Endothelial cell of umbilical vein (primary cell): Measurements from ENCODE around the gene ST6GAL2. TPM values are rescaled to one million over a fixed set of nuclear protein-coding genes. Genes with fewer than 3 reads are reported as not detected.

Experiments used
- BruUV-seq: library from RNA; stranded (reverse); fragments of 400-500 nt; replicated peaks from 2 replicates; lab custom pipeline; 2021; lab: Mats Ljungman, UMichigan
- CTCF ChIA-PET: fragments of 300-600, 350-600 bp; sonication (Branson Sonifier 250); formaldehyde crosslinking; loops from one replicate; lab custom pipeline; 2021; ENCODE audit warnings: antibody characterized with exemption, inconsistent platforms; lab: Charles Lee
- POLR2A ChIA-PET: fragments of 300-600, 350-600 bp; sonication (Branson Sonifier 250); formaldehyde crosslinking; loops from one replicate; lab custom pipeline; 2021; ENCODE audit warnings: antibody characterized with exemption, inconsistent platforms; lab: Charles Lee
- DNase-seq: peaks from one replicate; pipeline ENCODE4 v3.0.0-alpha.2; 2011; ENCODE audit warnings: low read depth, low spot score
- FAIRE-seq: peaks from 2 replicates; lab custom pipeline; 2011; peaks lifted over from hg19 to GRCh38; lab: Jason Lieb, UNC
- H2AFZ ChIP-seq: 2 replicates; pipeline ENCODE4 v1.6.0; 2012; ENCODE audit warnings: low read depth, low read length, control low read depth, inconsistent platforms
- H3K27ac ChIP-seq: 2 replicates; pipeline ENCODE4 v1.5.1; 2011; ENCODE audit warnings: low read depth, mild to moderate bottlenecking, control low read depth, low read length, moderate library complexity; ENCODE audit not compliant: insufficient read depth
- H3K27me3 ChIP-seq, 2 experiments: 2 replicates each; pipeline versions ENCODE4 v1.6.0 to v1.6.1; 2011; ENCODE audit warnings: low read length in 2 of 2, mixed read lengths in 1 of 2; ENCODE audit not compliant: control insufficient read depth in 2 of 2, insufficient read depth in 2 of 2
- H3K36me3 ChIP-seq, 2 experiments: 2 replicates in 1 of 2; 3 replicates in 1 of 2; pipeline ENCODE4 v1.5.1; 2011; ENCODE audit warnings: low read length in 2 of 2, mild to moderate bottlenecking in 1 of 2, moderate library complexity in 1 of 2; ENCODE audit not compliant: control insufficient read depth in 2 of 2, insufficient read depth in 2 of 2; ENCODE audit errors: extremely low read depth in 1 of 2
- H3K4me1 ChIP-seq: 3 replicates; pipeline ENCODE4 v1.5.1; 2011; ENCODE audit warnings: mild to moderate bottlenecking, low read length; ENCODE audit not compliant: control insufficient read depth, insufficient read depth; ENCODE audit errors: extremely low read depth
- H3K4me2 ChIP-seq: 2 replicates; pipeline ENCODE4 v1.6.1; 2011; ENCODE audit warnings: low read length, control low read depth, mixed read lengths; ENCODE audit not compliant: insufficient read depth
- H3K4me3 ChIP-seq, 3 experiments: fragments of 200-600 bp in 1 of 3; sonication (generic), shearing (Covaris generic) in 1 of 3; replicated peaks in 1 of 3; 2 replicates each; pipeline ENCODE4 v1.5.1; 2011 to 2016; ENCODE audit warnings: control low read depth in 3 of 3, low read length in 3 of 3, mild to moderate bottlenecking in 2 of 3, inconsistent platforms in 1 of 3, low read depth in 1 of 3, moderate library complexity in 1 of 3; ENCODE audit not compliant: insufficient read depth in 1 of 3
- H3K79me2 ChIP-seq: 2 replicates; pipeline ENCODE4 v1.6.0; 2012; ENCODE audit warnings: low read length, inconsistent platforms; ENCODE audit not compliant: control insufficient read depth, insufficient read depth
- H3K9ac ChIP-seq: replicated peaks from 2 replicates; pipeline ENCODE3; 2011; ENCODE audit warnings: low read length, control low read depth; ENCODE audit not compliant: insufficient read depth; ENCODE audit errors: extremely low read depth
- H3K9me1 ChIP-seq: replicated peaks from 3 replicates; pipeline ENCODE4 v1.6.0; 2011; ENCODE audit warnings: mild to moderate bottlenecking, low read length; ENCODE audit not compliant: control insufficient read depth, insufficient read depth; ENCODE audit errors: extremely low read depth
- H3K9me3 ChIP-seq: replicated peaks from 2 replicates; pipeline ENCODE4 v1.5.1; 2012; ENCODE audit warnings: low read length, inconsistent platforms; ENCODE audit not compliant: control insufficient read depth, insufficient read depth
- H4K20me1 ChIP-seq: replicated peaks from 2 replicates; pipeline ENCODE3; 2011; ENCODE audit warnings: mild to moderate bottlenecking, low read length; ENCODE audit not compliant: control insufficient read depth, insufficient read depth; ENCODE audit errors: extremely low read depth
- CTCF ChIP-seq, 2 donors: IDR thresholded peaks; 1 replicate in 1 of 2; 2 replicates in 1 of 2; pipeline ENCODE4 v1.5.1; 2011; ENCODE audit warnings: low read length in 2 of 2, mild to moderate bottlenecking in 2 of 2, moderate library complexity in 2 of 2, control low read depth in 1 of 2, inconsistent platforms in 1 of 2, low read depth in 1 of 2; ENCODE audit not compliant: insufficient read depth in 1 of 2; ENCODE audit errors: extremely low read depth in 1 of 2
- EZH2 ChIP-seq: IDR thresholded peaks from 2 replicates; pipeline ENCODE4 v1.6.1; 2012; ENCODE audit warnings: borderline replicate concordance, low read depth, mild to moderate bottlenecking, moderate library complexity, low read length, inconsistent platforms; ENCODE audit not compliant: severe bottlenecking
- FOS ChIP-seq: IDR thresholded peaks from 2 replicates; pipeline ENCODE4 v1.6.1; 2011; ENCODE audit warnings: mild to moderate bottlenecking, low read length, moderate library complexity, borderline replicate concordance; ENCODE audit not compliant: insufficient read depth
- GATA2 ChIP-seq: IDR thresholded peaks from 2 replicates; pipeline ENCODE4 v1.7.0; 2011; ENCODE audit warnings: low read depth, mild to moderate bottlenecking, moderate library complexity, mixed read lengths, low read length; ENCODE audit not compliant: insufficient read length, insufficient read depth
- JUN ChIP-seq: IDR thresholded peaks from 2 replicates; pipeline ENCODE4 v1.6.1; 2011; ENCODE audit warnings: borderline replicate concordance, low read depth; ENCODE audit not compliant: insufficient read length, insufficient read depth
- MYC ChIP-seq: IDR thresholded peaks from one replicate; pipeline ENCODE4 v1.6.1; 2011; ENCODE audit warnings: mild to moderate bottlenecking, low read depth, low read length
- POLR2A ChIP-seq: IDR thresholded peaks from 2 replicates; pipeline ENCODE4 v1.6.1; 2012; ENCODE audit warnings: low read depth, mild to moderate bottlenecking, control low read depth, low read length
- POLR2AphosphoS5 ChIP-seq: IDR thresholded peaks from 2 replicates; pipeline ENCODE4 v1.6.1; 2012; ENCODE audit warnings: low read depth, mild to moderate bottlenecking, control low read depth, low read length, moderate library complexity; ENCODE audit not compliant: insufficient read depth
- dilution Hi-C: fragments of 300-500 bp; cut with MboI; formaldehyde crosslinking; loops from one replicate; pipeline ENCODE4 v1.15.0; 2019; ENCODE audit warnings: low sequenced_read_pairs; ENCODE audit not compliant: extremely low pct_ligation_motif_present
- intact Hi-C: fragments of 100-400 bp; cut with micrococcal nuclease; formaldehyde crosslinking; loops from one replicate; pipeline ENCODE4 v1.10.0; 2022
- polyA plus RNA-seq, 4 experiments: library from polyadenylated mRNA; depleted of rRNA in 3 of 4; stranded (reverse) in 3 of 4; unstranded in 1 of 4; fragments of >200 nt; gene quantifications; 2 replicates each; pipeline versions ENCODE4 v1.2.1 to v1.2.3, GENCODE V29; 2011 to 2012; ENCODE audit warnings: missing spikeins in 1 of 4
- total RNA-seq: library from RNA; stranded (reverse); gene quantifications from 2 replicates; pipeline ENCODE4 v1.2.3, GENCODE V29; 2021
- TF ChIP-seq, protein P1 (sequence below): IDR thresholded peaks from 2 replicates; pipeline ENCODE4 v1.6.1; 2011; ENCODE audit not compliant: insufficient read depth, insufficient read length

Gene ST6GAL2
- total and polyA plus RNA-seq, 2 donors (not counting 3 experiments of a cell fraction or from before 2014, with no cell fraction given) = not detected

- Histone ChIP-seq H4K20me1 (no peaks in the 10 kb centered on the region), H3K9me3 (peaks cover 4% of the 10 kb centered on the region), H3K9me1 (no peaks in the 10 kb centered on the region), H3K27me3 (no peaks in the 10 kb centered on the region), H3K4me1 (no peaks in the 10 kb centered on the region), H3K27ac (no peak overlapping the region), H3K4me2 (no peak overlapping the region), H3K79me2 (no peaks in the 10 kb centered on the region), H3K9ac (no peak overlapping the region), H2AFZ (no peak overlapping the region), H3K4me3 (no peak overlapping the region), H3K36me3 (no peaks in the 10 kb centered on the region)
- intact Hi-C loops = no loop called here
- no peak for FAIRE-seq
- ChIA-PET POLR2A (no interaction called here), CTCF (no interaction called here)
- no TSS peak for BruUV-seq
- TF ChIP-seq MYC = no peak
- no peak for DNase-seq
- dilution Hi-C loops = no loop called here
Observed at GRCh38 chr2:106859498-106859897, 26.5 kb downstream of the ST6GAL2 start.

DNA sequence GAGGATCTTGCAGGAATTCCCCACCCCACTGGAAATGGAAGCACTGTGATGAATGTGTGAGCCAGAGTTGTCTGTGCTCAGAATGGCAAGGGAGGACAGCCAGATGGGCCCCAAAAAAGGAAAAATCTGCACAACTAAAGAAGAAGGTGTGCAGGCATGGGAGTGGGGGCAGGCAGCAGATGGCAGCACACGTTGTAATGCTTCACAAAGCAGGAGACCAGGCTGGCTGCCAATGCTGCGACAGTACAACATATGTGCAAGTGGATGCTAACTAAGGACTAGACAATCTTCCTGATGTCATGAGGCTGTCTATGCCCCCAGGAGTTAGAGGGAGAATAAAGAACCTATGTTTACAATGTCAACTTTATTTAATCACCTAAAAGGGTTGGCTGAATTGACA lies 27.2 kb downstream of the ST6GAL2 start:
- DNase-seq (no peak), FAIRE-seq (no peak)
- TF ChIP-seq CTCF (IDR thresholded peaks at IDR 0.05; ENCODE audit: extremely low read depth in 1 of 2, insufficient read depth in 1 of 2, low read depth in 1 of 2, low read length in 2 of 2) (no peak), JUN (no peak), POLR2A (no peak), MYC (no peak), EZH2 (no peak), POLR2AphosphoS5 (no peak), FOS (no peak), GATA2 (no peak)
- TF ChIP-seq, protein P1, sequence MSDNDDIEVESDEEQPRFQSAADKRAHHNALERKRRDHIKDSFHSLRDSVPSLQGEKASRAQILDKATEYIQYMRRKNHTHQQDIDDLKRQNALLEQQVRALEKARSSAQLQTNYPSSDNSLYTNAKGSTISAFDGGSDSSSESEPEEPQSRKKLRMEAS = no peak
- Histone ChIP-seq H3K9me1 (no peaks in the 10 kb centered on the region), H3K4me2 (no peak overlapping the region), H3K4me3 (no peak overlapping the region), H3K9me3 (peaks cover 2% of the 10 kb centered on the region), H3K4me1 (no peaks in the 10 kb centered on the region), H3K36me3 (no peaks in the 10 kb centered on the region), H3K27me3 (no peaks in the 10 kb centered on the region), H3K9ac (no peak overlapping the region), H4K20me1 (no peaks in the 10 kb centered on the region), H3K79me2 (no peaks in the 10 kb centered on the region), H3K27ac (no peak overlapping the region), H2AFZ (no peak overlapping the region)
- BruUV-seq = no TSS peak
- ChIA-PET CTCF (no interaction called here), POLR2A (no interaction called here)
- dilution Hi-C loops (no loop called here), intact Hi-C loops (no loop called here)
